Embryonic facial prominence (tissue), 1 donor: Measurements from ENCODE around the gene ASB17.
"Not testable (repeated sequence)": the region's sequence is repeated elsewhere in the genome, so short reads cannot be mapped to it uniquely, and the experiment has no call there.

Experiments
- DNase-seq: peaks from one replicate; pipeline ENCODE4 v3.0.0-alpha.2; 2016; ENCODE audit errors: extremely low spot score

The ASB17 gene

GRCh38 chr1:75932304-75932703 is at the start of gene ASB17:
TSS of gene ASB17 (minus strand) at chr1:75932404. CDS start at chr1:75932291, 113 bp downstream.
- DNase-seq = no peak

- no peak for DNase-seq
Measured at GRCh38 chr1:75980972-75981897, 49.0 kb upstream of the ASB17 start.

GRCh38 chr1:75970631-75971030 is 38.4 kb upstream of the ASB17 start:
- no peak for DNase-seq

- DNase-seq = no peak
Measured at GRCh38 chr1:75969550-75969949, 37.3 kb upstream of the ASB17 start.

GRCh38 chr1:75967719-75968118 is 35.5 kb upstream of the ASB17 start:
- no peak for DNase-seq

DNA sequence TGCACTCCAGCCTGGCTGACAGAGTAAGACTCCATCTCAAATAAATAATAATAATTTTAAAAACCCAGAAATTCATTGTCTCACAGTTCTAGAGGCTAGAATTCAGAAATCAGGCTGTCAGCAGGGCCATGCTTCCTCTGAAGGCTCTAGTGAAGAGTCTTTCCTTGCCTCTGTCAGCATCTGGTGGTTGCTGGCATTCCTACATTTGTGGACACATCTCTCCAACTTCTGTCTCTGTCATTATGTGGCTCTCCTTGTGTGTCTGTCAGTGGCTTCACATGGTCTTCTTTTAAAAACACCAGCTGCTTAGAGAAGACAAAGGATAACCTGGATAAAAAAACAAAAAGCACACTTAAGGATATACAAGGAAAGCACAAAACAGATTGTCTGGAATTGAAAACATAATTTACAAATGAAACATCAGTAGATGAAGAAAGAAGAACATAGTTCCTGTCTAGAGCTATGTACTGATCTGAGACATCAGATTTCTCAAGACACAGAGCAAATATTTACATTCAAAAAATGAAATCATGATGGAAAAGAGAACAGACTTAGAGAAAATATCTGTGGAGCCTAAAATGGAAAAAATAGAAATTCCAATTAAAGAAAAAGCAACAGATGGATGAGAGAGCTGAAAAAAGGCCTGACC is 32.7 kb upstream of the ASB17 start:
- DNase-seq = no peak

DNA sequence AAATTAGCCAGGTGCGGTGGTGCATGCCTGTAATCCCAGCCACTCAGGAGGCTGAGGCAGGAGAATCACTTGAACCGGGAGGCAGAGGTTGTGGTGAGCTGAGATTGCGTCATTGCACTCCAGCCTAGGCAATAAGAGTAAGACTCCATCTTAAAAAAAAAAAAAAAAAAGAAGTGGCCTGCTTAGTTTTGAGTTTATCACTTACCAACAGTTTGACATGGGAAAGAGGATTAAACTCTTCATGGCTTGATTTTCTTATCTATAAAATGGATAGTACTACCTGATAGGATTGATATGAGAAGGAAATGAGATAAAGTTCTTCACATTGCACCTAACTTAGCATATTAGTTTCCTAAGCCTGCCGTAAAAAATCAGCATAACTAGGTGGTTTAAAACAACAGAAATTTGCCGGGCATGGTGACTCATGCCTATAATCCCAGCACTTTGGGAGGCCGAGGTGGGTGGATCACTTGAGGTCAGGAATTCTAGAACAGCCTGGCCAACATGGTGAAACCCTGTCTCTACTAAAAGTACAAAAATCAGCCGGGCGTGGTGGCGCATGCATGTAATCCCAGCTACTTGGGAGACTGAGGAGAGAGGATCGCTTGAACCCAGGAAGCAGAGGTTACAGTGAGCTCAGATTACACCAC is 32.0 kb upstream of the ASB17 start:
- DNase-seq = not testable (repeated sequence)

- DNase-seq = no peak
Measured at GRCh38 chr1:75954586-75954985, 22.4 kb upstream of the ASB17 start.

DNA sequence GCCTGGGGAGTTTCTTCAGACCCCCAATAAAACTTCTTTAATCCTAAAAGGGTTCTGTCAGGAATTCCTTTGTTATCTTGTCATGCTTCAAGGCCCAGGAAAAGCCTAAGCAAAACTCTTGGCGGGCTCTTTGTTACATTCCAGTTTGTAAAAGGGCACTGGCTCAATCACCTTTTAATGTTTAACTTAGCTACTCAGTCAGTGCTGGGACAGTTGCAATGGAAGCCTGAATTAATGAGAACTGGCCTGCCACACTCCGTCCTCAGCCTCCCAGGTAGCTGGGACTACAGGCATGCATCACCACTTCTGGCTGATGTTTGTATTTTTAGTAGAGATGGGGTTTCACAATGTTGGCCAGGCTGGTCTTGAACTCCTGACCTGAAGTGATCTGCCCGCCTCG is 21.3 kb upstream of the ASB17 start:
- DNase-seq = no peak

- DNase-seq = no peak
Measured at GRCh38 chr1:75952016-75952415, 19.8 kb upstream of the ASB17 start.

DNA sequence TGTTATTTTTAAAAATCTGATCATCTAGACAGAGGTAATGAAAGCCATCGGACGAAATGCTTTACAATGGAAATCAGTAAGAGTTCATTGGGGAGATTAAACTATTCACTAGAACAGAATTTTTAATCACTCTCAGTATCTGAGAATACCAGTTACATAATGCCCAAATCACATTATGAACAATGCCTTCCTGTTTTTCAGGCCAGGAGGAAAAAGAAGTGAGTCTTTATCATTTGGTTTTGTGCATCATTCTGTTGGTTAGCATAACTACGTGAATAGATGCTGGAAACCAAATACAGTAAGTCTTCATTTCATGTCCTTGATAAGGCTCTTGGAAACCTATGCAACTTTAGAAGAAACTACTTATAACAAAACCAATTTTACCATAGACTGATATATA is 18.0 kb upstream of the ASB17 start:
- no peak for DNase-seq

GRCh38 chr1:75943037-75943436 is 10.8 kb upstream of the ASB17 start:
- not testable (repeated sequence) for DNase-seq

GRCh38 chr1:75937034-75937433 is 4.8 kb upstream of the ASB17 start:
- DNase-seq = no peak

- no peak for DNase-seq
Measured at GRCh38 chr1:75922698-75923097, 9.5 kb downstream of the ASB17 start.

- no peak for DNase-seq
Measured at GRCh38 chr1:75916834-75917233, 15.4 kb downstream of the ASB17 start.

GRCh38 chr1:75908717-75909152 is 23.5 kb downstream of the ASB17 start:
- no peak for DNase-seq

- DNase-seq = no peak
Measured at GRCh38 chr1:75901371-75901770, 30.8 kb downstream of the ASB17 start.

- no peak for DNase-seq
Measured at GRCh38 chr1:75884437-75884836, 47.8 kb downstream of the ASB17 start.

- no peak for DNase-seq
Measured at GRCh38 chr1:75879985-75880384, 52.2 kb downstream of the ASB17 start.

DNA sequence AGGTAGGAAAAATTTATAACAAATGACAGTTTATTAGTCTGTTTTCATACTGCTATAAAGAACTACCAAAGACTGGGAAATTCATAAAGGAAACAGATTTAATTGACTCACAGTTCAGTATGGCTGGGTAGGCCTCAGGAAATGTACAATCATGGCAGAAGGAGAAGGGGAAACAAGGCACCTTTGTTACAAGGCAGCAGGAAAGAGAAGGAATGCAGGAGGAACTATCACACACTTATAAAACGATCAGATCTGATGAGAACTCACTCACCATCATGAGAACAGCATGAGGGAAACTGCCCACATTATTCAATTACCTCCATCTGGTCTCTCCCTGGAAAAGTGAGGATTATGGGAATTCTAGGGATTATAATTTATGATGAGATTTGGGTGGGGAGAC is 61.3 kb downstream of the ASB17 start:
- no peak for DNase-seq
